ENCODE results near the gene LHFPL6.

LHFPL6 gene

GRCh38 chr13:39462428-39462827, 140.6 kb downstream of the LHFPL6 start:
- DNase-seq (ENCODE audit: low spot score) = no peak

- DNase-seq (ENCODE audit: low spot score) = no peak
Observed at GRCh38 chr13:39461685-39462266, 141.2 kb downstream of the LHFPL6 start.

GRCh38 chr13:39457274-39457673, 145.7 kb downstream of the LHFPL6 start:
- no peak for DNase-seq (ENCODE audit: low spot score)

GRCh38 chr13:39455521-39456175, 147.3 kb downstream of the LHFPL6 start:
- no peak for DNase-seq (ENCODE audit: low spot score)

- no peak for DNase-seq (ENCODE audit: low spot score)
Observed at GRCh38 chr13:39452834-39453233, 150.2 kb downstream of the LHFPL6 start.

GRCh38 chr13:39452417-39452816, 150.6 kb downstream of the LHFPL6 start:
- no peak for DNase-seq (ENCODE audit: low spot score)

- DNase-seq (ENCODE audit: low spot score) = no peak
Observed at GRCh38 chr13:39451860-39452301, 151.1 kb downstream of the LHFPL6 start.

- DNase-seq (ENCODE audit: low spot score) = no peak
Observed at GRCh38 chr13:39451301-39451700, 151.7 kb downstream of the LHFPL6 start.

GRCh38 chr13:39450176-39450575, 152.8 kb downstream of the LHFPL6 start:
- DNase-seq (ENCODE audit: low spot score) = no peak

- DNase-seq (ENCODE audit: low spot score) = no peak
Observed at GRCh38 chr13:39448834-39449233, 154.2 kb downstream of the LHFPL6 start.

- no peak for DNase-seq (ENCODE audit: low spot score)
Observed at GRCh38 chr13:39446865-39447264, 156.1 kb downstream of the LHFPL6 start.

- no peak for DNase-seq (ENCODE audit: low spot score)
Observed at GRCh38 chr13:39444866-39445265, 158.1 kb downstream of the LHFPL6 start.

- DNase-seq (ENCODE audit: low spot score) = no peak
Observed at GRCh38 chr13:39433651-39434050, 169.3 kb downstream of the LHFPL6 start.

- no peak for DNase-seq (ENCODE audit: low spot score)
Observed at GRCh38 chr13:39432196-39432595, 170.8 kb downstream of the LHFPL6 start.

GRCh38 chr13:39422845-39423565, 180.0 kb downstream of the LHFPL6 start:
- no peak for DNase-seq (ENCODE audit: low spot score)

GRCh38 chr13:39419876-39420275, 183.1 kb downstream of the LHFPL6 start:
- no peak for DNase-seq (ENCODE audit: low spot score)

GRCh38 chr13:39419068-39419467, 183.9 kb downstream of the LHFPL6 start:
- DNase-seq (ENCODE audit: low spot score) = no peak

- no peak for DNase-seq (ENCODE audit: low spot score)
Observed at GRCh38 chr13:39418424-39418823, 184.6 kb downstream of the LHFPL6 start.

GRCh38 chr13:39417643-39418042, 185.3 kb downstream of the LHFPL6 start:
- DNase-seq (ENCODE audit: low spot score) = no peak

GRCh38 chr13:39417131-39417530, 185.9 kb downstream of the LHFPL6 start:
- DNase-seq (ENCODE audit: low spot score) = no peak

- no peak for DNase-seq (ENCODE audit: low spot score)
Observed at GRCh38 chr13:39415008-39415802, 187.8 kb downstream of the LHFPL6 start.

- DNase-seq (ENCODE audit: low spot score) = no peak
Observed at GRCh38 chr13:39414339-39414738, 188.7 kb downstream of the LHFPL6 start.

- no peak for DNase-seq (ENCODE audit: low spot score)
Observed at GRCh38 chr13:39411511-39411910, 191.5 kb downstream of the LHFPL6 start.
